IgD-negative memory B cell (primary cell): ENCODE measurements around the gene CRY1. TPM values are rescaled to one million over a fixed set of nuclear protein-coding genes. Genes with fewer than 3 reads are reported as not detected.
"Not testable (repeated sequence)": the region's sequence is repeated elsewhere in the genome, so short reads cannot be mapped to it uniquely, and the experiment has no call there.

ENCODE experiments used
- H3K27ac Mint-ChIP-seq, 3 donors: one replicate each; pipeline ENCODE4 v1.8.0; 2020 to 2022; ENCODE audit warnings: mild to moderate bottlenecking in 3 of 3, mixed read lengths in 3 of 3, moderate library complexity in 1 of 3
- H3K27me3 Mint-ChIP-seq: one replicate; pipeline ENCODE4 v1.8.0; 2021; ENCODE audit warnings: mixed read lengths
- H3K36me3 Mint-ChIP-seq: one replicate; pipeline ENCODE4 v1.8.0; 2020; ENCODE audit warnings: mild to moderate bottlenecking, mixed read lengths
- H3K4me1 Mint-ChIP-seq, 3 donors: one replicate each; pipeline ENCODE4 v1.8.0; 2020 to 2022; ENCODE audit warnings: mixed read lengths in 3 of 3, mild to moderate bottlenecking in 1 of 3
- H3K4me3 Mint-ChIP-seq, 4 donors: one replicate each; pipeline ENCODE4 v1.8.0; 2020 to 2022; ENCODE audit warnings: mild to moderate bottlenecking in 4 of 4, mixed read lengths in 4 of 4, moderate library complexity in 3 of 4
- H3K9me3 Mint-ChIP-seq, 3 donors: one replicate each; pipeline ENCODE4 v1.8.0; 2020 to 2021; ENCODE audit warnings: mixed read lengths in 3 of 3, mild to moderate bottlenecking in 1 of 3
- polyA plus RNA-seq: library from polyadenylated mRNA; unstranded; fragments of 300-500 nt; fragmentation: Illumina TruSeq; gene quantifications from one replicate; pipeline ENCODE4 v1.2.3, GENCODE V29; 2021

Gene CRY1
- polyA plus RNA-seq, 1 donor from 2014 or later = 3.4 TPM

DNA sequence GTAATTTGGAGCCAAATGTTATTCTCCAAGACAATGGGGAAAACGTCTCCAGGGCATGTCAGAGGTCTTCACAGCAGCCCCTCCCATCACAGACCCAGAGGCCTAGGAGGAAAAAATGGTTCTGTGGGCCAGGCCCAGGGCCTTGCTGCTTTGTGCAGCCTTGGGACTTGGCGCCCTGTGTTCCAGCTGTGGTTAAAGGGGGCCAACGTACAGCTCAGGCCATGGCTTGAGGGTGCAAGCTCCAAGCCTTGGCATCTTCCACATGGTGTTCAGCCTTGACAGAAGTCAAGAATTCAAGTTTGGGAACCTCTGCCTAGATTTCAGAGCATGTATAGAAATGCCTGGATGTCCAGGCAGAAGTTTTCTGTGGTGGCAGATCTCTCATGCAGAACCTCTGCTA lies 3.2 kb upstream of the CRY1 start:
- no peak overlapping the region for H3K27ac Mint-ChIP-seq
- peaks cover 1 to 7% (median 2%) of the 10 kb centered on the region in 3 donors for H3K4me1 Mint-ChIP-seq
- H3K9me3 Mint-ChIP-seq = peaks cover 0 to 6% (median 0%) of the 10 kb centered on the region in 3 donors
- H3K4me3 Mint-ChIP-seq = no peak overlapping the region
- H3K36me3 Mint-ChIP-seq = no peaks in the 10 kb centered on the region
- peaks cover 5% of the 10 kb centered on the region for H3K27me3 Mint-ChIP-seq

DNA sequence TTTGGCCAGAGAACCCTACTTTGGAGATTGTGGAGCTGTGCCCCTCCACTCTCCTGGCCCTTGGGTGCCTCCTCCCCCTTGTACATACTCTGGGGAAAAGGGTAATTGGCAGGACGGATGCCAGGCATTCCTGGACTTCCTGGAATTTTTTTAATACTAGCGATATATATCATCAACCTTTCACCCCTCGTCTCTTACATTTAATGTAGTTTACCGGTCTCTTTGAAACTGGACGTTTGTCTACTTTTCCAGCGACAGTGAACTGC lies 767 bp upstream of the CRY1 start:
- H3K4me1 Mint-ChIP-seq = peaks cover 1 to 7% (median 2%) of the 10 kb centered on the region in 3 donors
- peaks cover 0 to 6% (median 0%) of the 10 kb centered on the region in 3 donors for H3K9me3 Mint-ChIP-seq
- no peak overlapping the region for H3K4me3 Mint-ChIP-seq

GRCh38 chr12:107092669-107093416 lies 506 bp downstream of the CRY1 start:
- H3K36me3 Mint-ChIP-seq = no peaks in the 10 kb centered on the region

More for the DNA sequence above, 767 bp upstream of the CRY1 start:
- Mint-ChIP-seq H3K27me3 (no peaks in the 10 kb centered on the region), H3K36me3 (no peaks in the 10 kb centered on the region), H3K27ac (no peak overlapping the region)

GRCh38 chr12:107091989-107092641 lies 1.2 kb downstream of the CRY1 start:
- no peaks in the 10 kb centered on the region for H3K36me3 Mint-ChIP-seq

More at GRCh38 chr12:107092669-107093416, 506 bp downstream of the CRY1 start:
- no peak overlapping the region for H3K4me3 Mint-ChIP-seq
- no peaks in the 10 kb centered on the region for H3K27me3 Mint-ChIP-seq
- peaks cover 0 to 6% (median 0%) of the 10 kb centered on the region in 3 donors for H3K9me3 Mint-ChIP-seq
- no peak overlapping the region for H3K27ac Mint-ChIP-seq
- H3K4me1 Mint-ChIP-seq = peaks cover 1 to 7% (median 2%) of the 10 kb centered on the region in 3 donors

GRCh38 chr12:107091381-107091780 lies 2.0 kb downstream of the CRY1 start:
- H3K4me1 Mint-ChIP-seq = peaks cover 1 to 7% (median 5%) of the 10 kb centered on the region in 3 donors
- peaks cover 0 to 6% (median 0%) of the 10 kb centered on the region in 3 donors for H3K9me3 Mint-ChIP-seq
- no peak overlapping the region for H3K27ac Mint-ChIP-seq
- H3K27me3 Mint-ChIP-seq = peaks cover 1% of the 10 kb centered on the region
- H3K4me3 Mint-ChIP-seq = no peak overlapping the region
- H3K36me3 Mint-ChIP-seq = no peaks in the 10 kb centered on the region

More at GRCh38 chr12:107091989-107092641, 1.2 kb downstream of the CRY1 start:
- Mint-ChIP-seq H3K4me1 (peaks cover 1 to 7% (median 2%) of the 10 kb centered on the region in 3 donors), H3K27ac (no peak overlapping the region), H3K4me3 (no peak overlapping the region), H3K9me3 (peaks cover 0 to 6% (median 0%) of the 10 kb centered on the region in 3 donors), H3K27me3 (no peaks in the 10 kb centered on the region)

GRCh38 chr12:107090711-107091110 lies 2.6 kb downstream of the CRY1 start:
- Mint-ChIP-seq H3K27me3 (peaks cover 2% of the 10 kb centered on the region), H3K36me3 (no peaks in the 10 kb centered on the region), H3K4me3 (no peak overlapping the region), H3K4me1 (peaks cover 1 to 7% (median 5%) of the 10 kb centered on the region in 3 donors), H3K27ac (no peak overlapping the region), H3K9me3 (peaks cover 0 to under 1% (median 0%) of the 10 kb centered on the region in 3 donors)

DNA sequence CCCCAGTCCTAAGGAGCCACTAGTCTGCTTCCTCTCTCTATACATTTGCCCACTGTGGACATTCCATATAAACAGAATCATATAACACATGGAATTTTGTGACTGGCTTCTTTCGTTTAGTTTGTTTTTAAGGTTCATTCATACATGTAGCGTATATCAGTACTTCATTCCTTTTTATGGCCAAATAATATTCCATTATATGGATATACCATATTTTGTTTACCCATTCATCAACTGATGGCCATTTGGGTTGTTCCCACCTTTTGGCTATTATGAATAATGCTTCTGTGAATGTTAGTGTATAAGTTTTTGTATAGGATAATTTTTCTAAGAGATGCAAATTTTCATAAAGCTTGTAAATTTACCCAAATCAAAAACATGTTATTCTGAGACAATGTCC lies 4.4 kb downstream of the CRY1 start:
- Mint-ChIP-seq H3K4me3 (no peak overlapping the region), H3K27ac (no peak overlapping the region), H3K9me3 (no peaks in the 10 kb centered on the region)

DNA sequence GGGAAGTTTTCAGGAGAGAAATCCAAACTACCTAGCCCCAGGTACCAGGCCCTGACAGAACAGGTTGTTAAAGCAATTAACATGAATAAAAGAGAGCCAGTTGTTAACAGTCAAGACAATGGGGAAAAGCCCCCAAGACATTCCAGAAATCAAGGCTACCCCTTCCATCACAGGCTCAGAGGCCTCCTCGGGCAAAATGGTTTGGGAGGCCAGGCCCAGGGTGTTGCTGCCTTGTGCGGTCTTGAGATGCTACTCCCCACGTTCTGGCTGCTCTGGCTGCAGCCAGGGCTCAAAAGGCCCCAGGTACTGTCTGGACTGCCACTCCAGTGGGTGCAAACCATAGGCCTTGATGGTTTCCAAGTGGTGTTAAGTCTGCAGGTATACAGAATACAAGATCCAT lies 7.0 kb downstream of the CRY1 start:
- H3K36me3 Mint-ChIP-seq = no peaks in the 10 kb centered on the region
- peaks cover 0 to 4% (median 0%) of the 10 kb centered on the region in 3 donors for H3K4me1 Mint-ChIP-seq
- no peak overlapping the region for H3K4me3 Mint-ChIP-seq
- peaks cover 0 to 9% (median 5%) of the 10 kb centered on the region in 3 donors for H3K9me3 Mint-ChIP-seq
- H3K27ac Mint-ChIP-seq = no peak overlapping the region
- H3K27me3 Mint-ChIP-seq = peaks cover 11% of the 10 kb centered on the region

More for the DNA sequence above, 4.4 kb downstream of the CRY1 start:
- Mint-ChIP-seq H3K4me1 (peaks cover 0 to 6% (median 0%) of the 10 kb centered on the region in 3 donors), H3K36me3 (no peaks in the 10 kb centered on the region), H3K27me3 (peaks cover 4% of the 10 kb centered on the region)

GRCh38 chr12:107081778-107082177 lies 11.6 kb downstream of the CRY1 start:
- Mint-ChIP-seq H3K36me3 (peaks cover under 1% of the 10 kb centered on the region), H3K9me3 (peaks cover 0 to 9% (median 5%) of the 10 kb centered on the region in 3 donors), H3K4me1 (peaks cover 0 to 3% (median 0%) of the 10 kb centered on the region in 3 donors), H3K27me3 (peaks cover 13% of the 10 kb centered on the region), H3K4me3 (no peak overlapping the region), H3K27ac (no peak overlapping the region)

DNA sequence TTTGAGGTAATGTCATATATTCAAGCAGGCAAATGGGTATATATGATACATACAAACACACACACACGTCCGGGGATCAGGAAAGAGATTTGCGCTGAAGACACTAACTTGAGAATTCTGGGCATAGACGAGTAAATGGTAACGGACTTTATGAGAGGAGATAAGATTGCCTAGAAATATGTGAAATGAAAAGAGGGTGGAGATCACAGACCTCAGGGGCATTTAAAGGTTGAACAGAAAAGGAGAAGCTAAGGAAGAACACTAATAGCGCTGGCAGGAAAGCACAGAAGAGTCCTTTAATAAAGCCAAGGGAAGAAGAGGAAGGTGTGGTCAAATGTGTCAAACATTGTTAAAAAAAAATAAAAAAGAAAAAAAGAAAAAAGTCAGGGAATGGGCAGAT lies 13.1 kb downstream of the CRY1 start:
- H3K27me3 Mint-ChIP-seq = peaks cover 11% of the 10 kb centered on the region
- H3K4me3 Mint-ChIP-seq = no peak overlapping the region
- no peak overlapping the region for H3K27ac Mint-ChIP-seq
- H3K36me3 Mint-ChIP-seq = peaks cover 1% of the 10 kb centered on the region
- H3K4me1 Mint-ChIP-seq = peaks cover 0 to 3% (median 0%) of the 10 kb centered on the region in 3 donors
- peaks cover 0 to 9% (median 5%) of the 10 kb centered on the region in 3 donors for H3K9me3 Mint-ChIP-seq

- no peak overlapping the region for H3K27ac Mint-ChIP-seq
- H3K27me3 Mint-ChIP-seq = peaks cover 9% of the 10 kb centered on the region
- H3K4me3 Mint-ChIP-seq = no peak overlapping the region
- H3K4me1 Mint-ChIP-seq = peaks cover 0 to 1% (median 0%) of the 10 kb centered on the region in 3 donors
- peaks cover 0 to 9% (median 5%) of the 10 kb centered on the region in 3 donors for H3K9me3 Mint-ChIP-seq
- peaks cover 1% of the 10 kb centered on the region for H3K36me3 Mint-ChIP-seq
These were observed 14.0 kb downstream of the CRY1 start for GRCh38 chr12:107079172-107080011.

DNA sequence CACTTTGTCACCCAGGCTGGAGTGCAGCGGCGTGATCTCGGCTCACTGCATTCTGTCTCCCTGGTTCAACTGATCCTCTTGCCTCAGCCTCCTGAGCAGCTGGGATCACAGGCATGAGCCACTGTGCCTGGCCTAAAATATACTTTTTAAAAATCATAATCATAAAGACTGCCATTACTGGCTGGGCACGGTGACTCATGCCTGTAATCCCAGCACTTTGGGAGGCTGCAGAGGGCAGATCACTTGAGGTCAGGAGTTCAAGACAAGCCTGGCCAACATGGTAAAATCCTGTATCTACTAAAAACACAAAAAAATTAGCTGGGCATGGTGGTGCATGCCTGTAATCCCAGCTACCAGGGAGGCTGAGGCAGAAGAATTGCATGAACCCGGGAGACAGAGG lies 20.1 kb downstream of the CRY1 start:
- H3K9me3 Mint-ChIP-seq, H3K27ac Mint-ChIP-seq, H3K4me1 Mint-ChIP-seq: not testable (repeated sequence)

DNA sequence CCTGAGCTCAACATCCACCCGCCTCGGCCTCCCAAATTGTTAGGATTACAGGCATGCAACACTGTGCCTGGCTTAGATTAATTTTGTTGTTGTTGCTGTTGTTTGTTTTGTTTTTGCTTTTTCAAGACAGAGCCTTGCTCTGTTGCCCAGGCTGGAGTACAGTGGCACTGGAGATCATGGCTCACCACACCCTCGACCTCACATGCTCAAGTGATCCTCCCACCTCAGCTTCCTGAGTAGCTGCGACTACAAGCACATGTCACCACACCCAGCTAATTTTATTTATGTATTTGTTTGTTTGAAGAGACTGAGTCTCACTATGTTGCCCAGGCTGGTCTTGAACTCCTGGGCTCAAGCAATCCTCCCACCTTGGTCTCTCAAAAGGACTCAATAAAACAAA lies 26.7 kb downstream of the CRY1 start:
- H3K27me3 Mint-ChIP-seq = peaks cover 2% of the 10 kb centered on the region

More for the DNA sequence above, 20.1 kb downstream of the CRY1 start:
- H3K36me3 Mint-ChIP-seq, H3K4me3 Mint-ChIP-seq, H3K27me3 Mint-ChIP-seq: not testable (repeated sequence)

GRCh38 chr12:107064687-107065086 lies 28.7 kb downstream of the CRY1 start:
- Mint-ChIP-seq H3K4me1 (peaks cover 0 to 6% (median 1%) of the 10 kb centered on the region in 3 donors), H3K9me3 (peaks cover 0 to 7% (median 3%) of the 10 kb centered on the region in 3 donors), H3K27ac (no peak overlapping the region), H3K27me3 (peaks cover 2% of the 10 kb centered on the region), H3K36me3 (peaks cover 3% of the 10 kb centered on the region), H3K4me3 (no peak overlapping the region)

More for the DNA sequence above, 26.7 kb downstream of the CRY1 start:
- Mint-ChIP-seq H3K9me3 (peaks cover 0 to 7% (median 3%) of the 10 kb centered on the region in 3 donors), H3K27ac (no peak overlapping the region), H3K36me3 (peaks cover 3% of the 10 kb centered on the region), H3K4me1 (peaks cover 0 to 6% (median 1%) of the 10 kb centered on the region in 3 donors), H3K4me3 (peak overlapping the region in 1 of 4 donors; percentile 45)

DNA sequence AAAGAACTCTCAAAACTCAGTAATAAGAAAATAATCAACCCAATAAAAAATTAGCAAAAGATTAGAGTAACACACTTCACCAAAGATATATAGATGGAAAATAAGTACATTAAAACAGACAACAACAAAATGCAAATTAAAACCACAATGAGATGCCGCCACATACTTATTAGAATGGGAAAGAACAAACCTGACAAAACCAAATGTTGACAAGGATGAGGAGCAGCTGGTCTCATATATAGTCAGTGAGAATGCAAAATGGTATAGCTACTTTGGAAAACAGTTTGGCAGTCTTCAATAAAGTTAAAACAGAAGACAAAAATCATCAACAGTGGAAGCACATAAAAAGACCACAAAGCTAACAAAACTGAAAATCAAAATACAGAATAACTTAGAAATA lies 29.1 kb downstream of the CRY1 start:
- H3K36me3 Mint-ChIP-seq = peaks cover 3% of the 10 kb centered on the region

More for the DNA sequence above, 29.1 kb downstream of the CRY1 start:
- H3K27ac Mint-ChIP-seq = no peak overlapping the region
- H3K4me3 Mint-ChIP-seq = no peak overlapping the region
- peaks cover 2% of the 10 kb centered on the region for H3K27me3 Mint-ChIP-seq
- H3K9me3 Mint-ChIP-seq = peaks cover 0 to 7% (median 3%) of the 10 kb centered on the region in 3 donors
- H3K4me1 Mint-ChIP-seq = peaks cover 0 to 6% (median 1%) of the 10 kb centered on the region in 3 donors
